Measurements from ENCODE around the gene ATP2B3.

ATP2B3 gene

DNA sequence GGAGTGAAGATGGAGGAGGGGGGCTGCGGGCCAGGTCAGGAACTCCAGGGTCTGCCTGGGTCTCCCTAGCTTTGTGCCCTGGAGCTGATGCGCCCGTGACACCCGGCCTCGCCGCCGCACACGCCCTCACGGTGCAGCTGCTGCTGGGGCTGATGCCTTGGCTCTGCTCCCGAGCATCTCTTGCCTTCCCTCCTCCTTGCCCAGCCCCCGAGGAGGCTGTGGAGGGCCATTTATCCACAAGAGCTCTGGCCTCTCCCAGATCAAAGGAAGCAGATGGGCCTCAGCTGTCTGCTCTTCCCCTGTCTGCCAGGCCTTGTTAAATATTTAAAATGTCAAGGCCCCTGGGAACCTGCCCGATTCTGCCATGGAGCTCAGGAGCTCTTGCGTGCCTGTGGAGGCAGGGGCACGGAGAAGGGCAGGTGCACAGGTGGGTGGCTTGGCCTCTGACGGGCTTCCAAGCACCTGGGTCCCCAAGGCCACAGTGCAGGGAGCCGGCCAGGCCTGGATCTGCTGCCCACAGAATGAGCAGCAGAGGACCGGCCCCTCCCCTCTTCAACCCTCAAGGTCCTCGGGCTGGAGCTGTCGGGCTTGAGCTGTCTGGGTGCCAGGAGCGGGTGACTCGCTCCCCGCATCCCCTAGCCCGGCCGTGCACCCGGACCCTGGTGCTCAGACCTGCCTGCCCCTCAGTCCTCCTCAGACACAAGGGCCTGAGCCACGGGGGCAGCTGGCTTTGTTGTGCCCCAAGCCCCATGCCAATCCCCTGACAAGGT lies 20.3 kb downstream of the ATP2B3 start:
- DNase-seq (ENCODE audit: low spot score), result no peak

DNA sequence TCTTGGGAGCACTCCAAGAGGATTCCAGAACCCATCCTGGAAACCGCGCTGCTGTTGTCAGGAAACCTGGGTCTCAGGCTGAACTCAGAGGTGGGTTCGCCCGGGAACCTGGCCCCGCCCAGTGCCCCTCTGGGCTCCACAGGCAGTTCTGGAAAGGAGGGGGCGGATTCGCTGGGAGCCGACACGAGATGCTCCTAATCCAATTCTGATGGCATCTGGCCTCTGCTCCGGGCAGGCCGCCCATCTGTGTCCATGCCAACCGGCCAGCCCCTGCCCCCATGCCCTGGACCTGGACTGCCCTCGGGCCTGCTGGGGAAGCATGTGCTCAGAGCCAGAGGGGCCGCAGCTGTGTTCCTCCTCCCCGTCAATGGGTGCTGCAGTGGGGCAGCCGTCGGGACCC lies 21.0 kb downstream of the ATP2B3 start:
- DNase-seq (ENCODE audit: low spot score), result no peak

DNA sequence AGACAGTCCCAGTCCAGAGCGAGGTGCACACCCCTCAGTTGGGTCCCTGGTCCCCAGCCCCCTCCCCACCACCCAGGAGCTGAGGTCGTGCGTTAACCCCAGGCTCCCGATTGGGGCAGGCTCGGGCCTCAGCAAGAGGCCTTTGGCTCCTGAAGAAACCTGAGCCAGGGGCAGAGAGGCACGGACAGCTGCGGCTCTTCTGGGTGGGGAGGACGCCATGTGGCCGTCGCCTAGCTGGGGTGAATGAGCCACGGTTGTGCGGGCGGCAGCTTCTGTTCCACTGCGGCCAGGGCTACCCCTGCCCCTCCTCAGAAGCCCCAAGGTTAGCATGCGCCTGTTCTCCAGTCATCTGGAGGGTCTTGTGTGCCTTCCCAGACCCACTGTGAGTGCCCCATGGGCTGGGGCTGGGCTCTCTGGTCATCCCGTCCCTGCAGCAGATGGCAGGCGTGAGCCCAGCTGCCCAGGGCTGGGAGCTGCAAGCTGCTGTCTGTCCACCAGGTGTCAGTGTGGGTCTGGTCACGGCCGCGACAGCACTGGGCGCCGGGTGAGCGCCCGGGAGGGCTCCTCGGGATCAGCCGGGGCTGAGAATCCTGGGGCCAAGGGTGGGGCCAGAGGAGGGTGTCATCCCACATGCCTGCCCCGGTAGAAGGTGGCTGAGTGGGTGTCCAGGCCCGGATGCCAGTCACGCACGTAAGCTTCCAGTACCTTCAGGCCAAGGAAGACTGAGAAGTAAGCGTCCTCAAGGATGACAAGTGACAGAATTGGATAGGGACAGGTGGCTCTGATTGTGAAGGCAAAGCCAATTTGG lies 21.9 kb downstream of the ATP2B3 start:
- peak; percentile 68 for DNase-seq (ENCODE audit: low spot score)

DNA sequence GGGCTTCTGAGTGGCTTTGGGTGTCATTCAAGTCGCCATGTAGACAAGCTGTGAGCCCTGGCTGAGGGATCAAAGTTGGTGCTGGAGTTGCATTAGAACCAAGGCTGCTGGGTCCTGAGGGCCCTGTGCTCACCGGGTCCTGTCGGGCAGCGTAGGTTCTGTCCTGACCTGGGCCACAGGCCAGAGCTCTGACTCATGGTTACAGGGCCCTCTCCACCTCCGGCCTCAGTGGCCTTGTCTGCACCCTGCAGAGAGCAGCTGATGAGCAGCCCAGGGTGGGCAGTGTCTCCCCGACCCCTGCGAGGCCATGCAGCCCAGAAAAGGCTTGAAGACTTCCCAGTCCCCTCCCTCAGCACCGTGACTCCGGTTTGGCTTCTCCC lies 22.5 kb downstream of the ATP2B3 start:
- DNase-seq (ENCODE audit: low spot score), result no peak

DNA sequence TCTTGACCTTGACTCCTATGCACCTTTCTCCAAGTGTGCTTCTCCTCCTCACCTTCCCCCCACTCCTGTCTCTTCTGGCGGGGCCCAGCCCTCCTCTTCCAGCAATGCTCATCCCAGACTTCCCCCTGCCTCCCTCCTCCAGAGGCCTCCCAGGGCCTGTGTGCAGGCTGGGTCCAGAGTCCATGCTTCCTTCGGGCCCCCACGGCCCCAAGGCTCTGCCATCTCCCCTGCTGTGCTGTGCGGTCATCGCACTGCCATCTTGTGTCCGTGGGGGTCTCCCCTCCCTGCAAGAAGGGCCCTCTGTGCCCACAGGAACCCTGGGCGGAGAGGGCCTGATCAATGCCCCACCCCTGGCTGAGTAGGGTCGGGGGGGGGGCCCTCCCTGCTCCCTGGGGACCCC lies 27.3 kb downstream of the ATP2B3 start:
- no peak for DNase-seq (ENCODE audit: low spot score)

DNA sequence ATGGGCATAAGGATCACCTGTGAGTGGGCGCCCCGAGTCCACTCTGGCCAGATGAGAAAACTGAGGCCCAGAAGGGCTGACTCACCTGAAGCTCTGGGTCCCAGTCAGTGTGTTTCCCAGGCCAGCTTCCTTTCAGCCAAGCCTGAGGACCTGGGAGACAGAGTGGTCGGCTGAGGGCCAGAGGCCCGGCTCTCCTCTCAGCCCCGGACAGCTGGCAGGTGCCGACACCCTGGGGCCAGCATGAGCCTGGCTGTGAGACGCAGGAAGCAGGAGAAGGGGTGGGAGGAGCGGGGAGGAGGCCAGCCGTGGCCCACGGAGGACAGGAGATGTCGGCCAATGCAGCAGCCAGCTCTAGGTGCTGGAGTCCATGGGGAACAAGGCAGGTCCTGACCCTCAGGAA lies 28.9 kb downstream of the ATP2B3 start:
- DNase-seq (ENCODE audit: low spot score), result no peak

DNA sequence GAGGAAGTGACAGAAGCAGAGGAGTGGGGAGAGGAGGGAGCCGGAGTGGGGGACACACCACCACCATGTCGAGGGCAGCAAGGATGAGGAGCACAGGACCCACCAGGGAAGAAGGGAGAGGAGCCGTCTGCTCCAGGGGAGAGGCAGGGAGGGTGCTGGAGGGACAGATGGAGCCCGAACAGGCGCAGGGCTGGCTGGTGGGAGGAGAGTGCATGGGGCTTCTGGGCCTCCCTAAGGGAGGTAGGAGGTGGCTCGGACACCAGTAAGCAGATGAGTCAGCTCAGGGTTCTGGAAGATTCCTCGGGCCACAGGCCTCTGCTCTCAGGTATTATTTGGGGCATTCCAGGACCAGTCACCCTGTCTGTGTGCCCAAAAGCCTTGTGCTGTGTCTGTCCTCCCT lies 29.8 kb downstream of the ATP2B3 start:
- no peak for DNase-seq (ENCODE audit: low spot score)

DNA sequence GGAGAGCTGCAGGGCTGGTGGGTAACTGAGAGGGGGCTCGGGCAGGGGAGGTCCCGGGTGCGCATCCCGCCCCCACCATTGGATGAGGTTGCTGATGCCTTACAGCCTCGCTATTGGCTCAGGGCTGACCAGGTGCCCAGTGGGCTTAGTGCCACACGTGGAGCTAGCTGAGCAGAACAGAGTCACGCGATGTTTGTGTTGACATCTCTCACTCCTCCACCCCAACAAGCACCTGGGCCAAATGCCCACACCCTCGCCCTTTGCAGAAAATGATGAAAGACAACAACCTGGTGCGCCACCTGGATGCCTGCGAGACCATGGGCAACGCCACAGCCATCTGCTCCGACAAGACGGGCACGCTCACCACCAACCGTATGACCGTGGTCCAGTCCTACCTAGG lies 31.8 kb downstream of the ATP2B3 start:
- DNase-seq (ENCODE audit: low spot score), result no peak

DNA sequence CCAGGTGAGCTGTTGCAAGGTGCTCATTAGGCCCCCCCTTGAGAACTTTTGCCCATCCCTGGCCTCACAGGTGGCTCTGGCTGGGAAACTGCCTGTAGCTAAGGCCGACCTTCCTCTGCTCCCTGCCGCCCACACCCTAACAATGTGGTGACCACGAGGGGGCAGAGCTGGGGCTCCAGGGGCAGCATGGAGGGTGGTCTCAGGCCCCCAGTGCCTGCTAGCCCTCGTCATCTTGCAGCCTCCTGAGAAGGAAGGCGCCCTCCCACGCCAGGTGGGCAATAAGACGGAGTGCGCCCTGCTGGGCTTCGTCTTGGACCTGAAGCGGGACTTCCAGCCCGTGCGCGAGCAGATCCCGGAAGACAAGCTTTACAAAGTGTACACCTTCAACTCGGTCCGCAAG lies 32.4 kb downstream of the ATP2B3 start:
- DNase-seq (ENCODE audit: low spot score), result no peak

DNA sequence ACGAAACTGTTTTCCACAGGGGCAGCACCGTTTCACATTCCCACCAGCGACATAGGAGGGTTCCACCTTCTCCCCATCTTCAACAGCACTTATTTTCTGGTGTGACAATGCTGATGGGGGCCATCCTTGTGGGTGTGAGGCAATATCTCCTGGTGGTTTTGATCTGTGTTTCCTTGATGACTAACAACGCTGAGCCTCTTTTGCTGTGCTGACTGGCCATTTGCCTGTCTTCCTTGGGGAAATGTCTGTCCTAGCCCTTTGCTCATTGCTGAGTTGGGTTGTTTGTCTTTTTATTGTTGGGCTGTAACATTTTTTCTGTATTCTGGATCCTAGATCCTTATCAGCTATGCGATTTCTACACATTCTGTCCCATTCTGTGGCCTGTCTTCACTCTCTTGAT lies 33.7 kb downstream of the ATP2B3 start:
- DNase-seq (ENCODE audit: low spot score), result no peak

DNA sequence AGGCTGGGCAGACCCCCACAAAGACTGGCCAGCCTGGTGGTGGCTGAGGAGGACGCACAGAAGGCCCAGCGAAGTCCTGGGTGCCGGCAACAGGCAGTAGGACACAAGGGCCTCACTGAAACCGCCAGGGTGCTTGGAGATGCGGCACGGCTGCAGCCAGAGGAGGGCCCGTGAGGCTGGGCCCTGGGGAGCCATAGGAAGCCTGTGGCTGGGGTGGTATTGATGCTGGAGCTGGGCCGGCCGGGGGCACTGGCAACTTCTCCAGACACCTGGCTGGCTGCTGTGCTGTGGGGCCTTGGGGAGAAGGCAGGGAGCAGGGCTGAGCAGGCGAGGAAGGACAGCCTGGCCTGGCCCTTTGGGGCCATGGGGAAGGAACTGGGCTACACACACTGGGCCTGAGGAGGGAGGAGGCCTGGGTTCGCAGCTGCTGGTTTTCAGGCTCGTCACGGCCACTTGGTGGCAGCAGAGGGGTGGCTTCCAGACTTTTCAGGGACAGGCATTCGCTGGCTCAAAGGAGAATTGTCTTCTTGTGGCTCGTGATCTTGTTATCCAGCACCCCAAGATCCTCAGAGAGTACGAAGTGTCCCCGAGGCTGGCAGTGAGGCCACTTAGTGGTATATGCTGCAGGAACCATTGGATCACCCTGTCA lies 37.2 kb downstream of the ATP2B3 start:
- DNase-seq (ENCODE audit: low spot score), result peak; percentile 70

DNA sequence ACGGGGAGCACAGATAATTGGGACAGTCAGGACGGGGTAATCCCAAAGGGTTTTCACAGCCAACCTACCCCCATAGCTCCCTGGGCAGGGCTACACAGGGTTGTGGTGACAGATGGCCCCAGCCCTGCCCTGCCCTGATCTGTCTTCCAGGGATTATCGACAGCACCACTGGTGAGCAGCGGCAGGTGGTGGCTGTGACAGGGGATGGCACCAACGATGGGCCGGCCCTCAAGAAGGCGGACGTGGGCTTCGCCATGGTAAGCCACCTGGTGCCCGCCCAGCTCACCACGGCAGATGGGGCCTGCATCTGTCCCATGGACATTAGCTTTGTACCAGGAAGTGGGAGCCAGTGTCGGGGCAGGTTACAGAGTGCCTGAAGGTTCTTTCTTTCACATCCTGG lies 39.3 kb downstream of the ATP2B3 start:
- no peak for DNase-seq (ENCODE audit: low spot score)

DNA sequence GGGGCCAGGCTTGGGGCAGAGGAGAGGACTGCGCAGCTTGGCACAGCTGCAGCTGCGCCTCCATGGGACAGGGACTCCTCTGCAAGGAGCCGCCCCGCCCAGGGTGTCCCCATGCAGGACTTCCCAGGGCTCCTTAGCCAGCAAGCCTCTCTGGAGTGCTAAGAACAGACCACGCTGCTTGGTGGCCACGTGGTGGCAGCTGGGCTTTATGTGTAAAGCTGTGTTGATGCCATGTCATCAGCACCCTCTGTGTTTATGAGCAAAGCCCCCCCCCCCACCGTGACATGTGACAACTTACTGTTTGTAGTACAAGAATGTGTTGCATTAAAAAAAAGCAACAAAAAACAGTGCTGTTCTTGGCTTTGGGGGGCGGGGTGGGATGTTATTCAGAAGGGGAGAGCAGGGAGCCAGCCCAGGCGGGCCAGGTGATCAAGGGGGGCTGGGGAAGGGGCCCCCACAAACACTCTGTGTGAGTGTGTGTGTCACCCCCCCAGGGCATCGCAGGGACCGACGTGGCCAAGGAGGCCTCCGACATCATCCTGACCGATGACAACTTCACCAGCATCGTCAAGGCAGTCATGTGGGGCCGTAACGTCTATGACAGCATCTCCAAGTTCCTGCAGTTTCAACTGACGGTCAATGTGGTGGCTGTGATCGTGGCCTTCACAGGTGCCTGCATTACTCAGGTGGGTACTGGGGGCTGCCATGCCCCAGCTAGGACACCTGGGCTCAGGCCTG lies 40.3 kb downstream of the ATP2B3 start:
- no peak for DNase-seq (ENCODE audit: low spot score)

DNA sequence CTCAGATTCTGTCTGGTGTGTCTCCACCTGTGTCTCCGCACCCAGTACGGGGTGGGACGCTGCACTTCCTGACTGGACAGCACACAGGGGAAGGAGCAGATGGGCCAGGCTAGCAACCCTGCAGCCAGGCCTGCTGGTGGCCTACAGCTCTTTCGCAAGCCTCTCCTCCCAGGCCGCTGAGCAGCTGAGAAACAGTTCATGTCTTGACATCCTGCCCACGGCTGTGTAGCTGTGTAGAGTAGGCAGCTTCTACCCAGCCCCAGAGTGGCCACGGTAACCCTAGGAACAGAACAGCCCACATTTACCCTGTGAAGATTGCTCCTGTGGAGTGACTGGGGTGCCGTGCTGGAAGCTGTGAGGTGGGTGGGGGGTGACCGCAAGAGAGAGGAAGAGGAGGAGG lies 42.6 kb downstream of the ATP2B3 start:
- DNase-seq (ENCODE audit: low spot score), result no peak

DNA sequence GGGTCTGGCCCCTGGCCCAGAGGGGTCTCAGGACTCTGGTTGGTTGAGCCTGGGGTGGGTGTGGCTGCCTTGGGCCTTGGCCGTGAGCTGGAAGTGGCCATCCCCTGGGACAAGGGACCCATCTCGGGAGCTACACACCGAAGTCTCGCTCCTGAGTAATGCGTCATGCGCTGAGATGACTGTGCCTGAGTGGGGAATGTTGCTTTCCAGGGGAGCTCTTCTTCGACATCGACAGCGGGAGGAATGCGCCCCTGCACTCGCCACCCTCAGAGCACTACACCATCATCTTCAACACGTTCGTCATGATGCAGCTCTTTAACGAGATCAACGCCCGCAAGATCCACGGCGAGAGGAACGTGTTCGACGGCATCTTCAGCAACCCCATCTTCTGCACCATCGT lies 43.0 kb downstream of the ATP2B3 start:
- DNase-seq (ENCODE audit: low spot score), result no peak

DNA sequence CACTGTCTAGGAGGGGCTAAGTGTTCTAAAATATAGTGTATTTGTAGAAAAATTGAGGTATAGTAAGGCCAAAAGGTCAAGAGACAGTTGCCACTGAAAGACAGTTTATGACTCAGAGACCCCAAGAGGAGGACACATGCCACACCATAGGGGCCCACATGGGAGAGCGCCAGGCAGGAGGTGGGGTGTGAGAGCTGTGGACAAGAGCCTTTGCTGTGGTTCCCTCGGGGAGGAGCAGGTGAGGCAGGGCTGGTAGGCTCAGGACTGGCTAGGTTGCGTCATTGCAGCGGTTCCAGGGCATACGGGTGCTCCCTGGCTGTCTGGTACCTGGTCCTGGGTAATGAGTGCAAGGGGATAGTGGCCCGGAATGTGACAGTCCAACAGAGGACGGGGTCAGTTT lies 43.9 kb downstream of the ATP2B3 start:
- DNase-seq (ENCODE audit: low spot score), result no peak

DNA sequence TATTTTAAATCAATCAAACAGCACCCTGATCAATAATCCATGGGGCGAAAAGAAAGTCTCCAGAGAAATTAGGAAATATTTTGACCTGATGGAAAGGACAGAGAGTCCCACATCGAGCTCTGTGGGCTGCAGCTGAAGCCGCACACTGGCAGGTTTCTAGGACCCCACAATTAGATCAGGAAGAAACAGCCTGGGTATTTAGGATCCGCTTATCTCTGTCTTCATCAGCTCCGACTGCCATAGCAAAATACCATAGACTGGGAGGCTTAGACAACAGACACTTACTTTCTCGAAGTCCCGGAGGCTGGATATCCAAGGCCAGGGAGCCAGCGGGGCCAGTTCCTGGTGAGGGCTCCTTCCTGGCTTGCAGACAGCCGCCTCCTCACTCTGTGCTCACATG lies 45.1 kb downstream of the ATP2B3 start:
- DNase-seq (ENCODE audit: low spot score), result no peak

DNA sequence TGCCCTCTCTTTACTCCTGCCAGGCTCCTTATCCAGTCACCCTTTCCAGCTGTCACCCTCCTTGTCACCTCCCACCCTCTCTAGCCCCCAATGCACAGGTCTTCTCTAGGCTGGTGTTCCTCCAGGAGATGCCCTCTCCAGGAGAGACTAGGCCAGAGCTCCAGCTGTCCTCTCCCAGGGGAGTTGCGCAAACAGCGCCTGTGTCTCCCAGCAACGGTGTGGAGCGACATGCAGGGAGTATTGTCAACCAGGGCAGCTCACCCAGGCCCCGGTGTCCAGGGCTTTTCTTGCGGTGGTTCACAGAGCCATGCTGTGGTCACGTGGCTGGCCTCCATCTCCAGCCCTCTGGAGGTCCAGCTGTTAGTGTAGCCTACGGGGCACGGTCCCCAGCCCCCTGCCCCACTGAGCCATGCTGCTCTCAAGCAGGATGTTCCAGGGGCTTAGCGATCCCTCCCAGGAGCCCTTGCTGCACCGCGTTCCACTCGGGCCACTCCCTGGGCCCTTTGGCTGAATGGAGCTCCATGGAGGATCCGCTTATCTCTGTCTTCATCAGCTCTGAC lies 46.7 kb downstream of the ATP2B3 start:
- no peak for DNase-seq (ENCODE audit: low spot score)

DNA sequence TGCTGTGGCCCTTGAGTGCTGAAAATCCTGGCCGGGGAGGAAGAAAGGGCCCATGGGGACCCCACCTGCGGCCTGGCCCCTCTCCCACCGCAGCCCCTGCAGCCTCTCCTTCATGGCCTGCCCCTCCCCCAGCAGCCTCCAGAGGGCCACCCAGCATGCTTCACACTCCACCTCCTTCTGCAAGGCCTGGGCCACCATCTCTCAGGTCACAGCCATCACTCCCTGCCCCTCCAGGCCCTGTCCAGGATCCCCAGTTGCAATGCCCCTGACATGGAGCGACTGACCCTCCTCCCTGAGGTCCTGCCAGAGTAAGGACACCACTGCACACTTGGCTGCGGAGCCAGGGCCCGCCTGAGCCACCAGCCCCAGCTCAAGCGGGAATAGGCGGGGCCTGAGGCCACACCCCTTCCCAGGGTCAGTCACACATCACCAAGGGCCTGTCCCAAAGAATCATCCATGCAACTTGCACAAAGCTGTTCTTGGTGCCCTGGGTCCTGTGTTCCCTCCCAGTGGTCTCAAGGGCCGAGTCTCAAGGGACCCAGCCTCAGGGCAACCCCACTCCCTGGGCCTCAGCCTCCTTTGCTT lies 48.6 kb downstream of the ATP2B3 start:
- DNase-seq (ENCODE audit: low spot score), result no peak

DNA sequence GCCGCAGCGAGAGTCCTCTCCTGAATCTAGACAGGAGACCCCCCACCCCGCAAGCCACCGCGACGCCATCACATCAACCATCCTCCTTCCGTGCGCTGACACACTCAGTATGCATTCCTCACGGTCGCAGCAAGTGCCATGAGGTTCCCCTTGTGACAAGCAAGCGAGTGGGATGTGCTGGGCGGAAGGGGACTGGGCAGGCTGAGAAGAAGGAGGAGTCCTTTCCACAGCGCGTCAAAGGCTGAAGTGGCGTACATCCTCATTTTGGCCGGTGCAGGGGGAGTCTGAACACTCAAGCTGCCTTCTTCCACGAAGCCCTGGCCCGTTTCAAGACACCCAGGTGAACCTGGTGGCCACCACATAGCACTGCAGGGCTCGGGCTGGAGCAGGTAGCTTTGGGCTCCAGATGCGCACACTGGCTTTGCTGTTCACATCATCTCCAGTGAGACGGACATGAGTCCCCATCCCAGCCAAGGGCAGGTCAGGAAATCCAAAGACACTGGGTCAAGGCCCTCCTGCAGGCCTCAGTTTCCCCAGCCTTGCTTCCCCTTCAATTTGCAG lies 51.1 kb downstream of the ATP2B3 start:
- no peak for DNase-seq (ENCODE audit: low spot score)

DNA sequence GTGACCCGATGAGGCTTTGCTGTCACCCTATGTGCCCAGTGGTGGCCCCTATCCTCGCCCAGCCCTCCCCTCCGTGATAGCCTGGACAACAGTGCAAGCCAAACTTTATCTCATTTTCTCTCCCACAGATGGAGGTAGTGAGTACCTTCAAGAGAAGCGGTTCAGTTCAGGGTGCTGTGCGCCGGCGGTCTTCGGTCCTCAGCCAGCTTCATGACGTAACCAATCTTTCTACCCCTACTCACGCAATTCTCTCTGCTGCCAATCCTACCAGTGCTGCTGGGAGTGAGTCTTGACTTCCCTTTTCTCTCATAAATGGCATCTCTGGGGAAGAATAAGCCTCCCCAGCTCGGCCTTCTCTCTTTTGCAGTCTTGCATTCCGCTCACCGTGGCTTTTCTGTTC lies 52.0 kb downstream of the ATP2B3 start:
- no peak for DNase-seq (ENCODE audit: low spot score)

DNA sequence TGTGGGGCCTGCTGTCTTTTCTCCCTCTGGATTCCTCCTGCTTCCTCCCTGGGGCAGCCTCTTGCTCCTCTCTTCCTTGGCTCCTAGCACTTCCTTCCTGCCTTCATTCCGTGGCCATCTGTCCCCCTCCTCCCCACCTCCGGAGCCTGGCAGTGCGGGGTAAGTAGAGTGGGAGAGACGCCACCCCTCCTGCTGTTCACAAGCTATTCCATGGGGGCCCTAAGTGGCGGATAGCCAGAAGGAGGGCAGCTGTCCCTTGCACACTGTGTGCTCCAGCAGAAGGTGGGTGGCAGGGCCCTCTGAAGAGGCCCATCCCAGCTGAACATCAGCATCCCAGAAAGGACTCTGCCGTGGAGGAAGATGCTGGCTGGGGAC lies 54.1 kb downstream of the ATP2B3 start:
- DNase-seq (ENCODE audit: low spot score), result no peak
